Stimulated activated CD8-positive, alpha-beta memory T cell treated with anti-CD3 and anti-CD28 coated beads, Interleukin-4, amount 100 ng/mL, for 4 hours (primary cell): ENCODE measurements around the gene TTI1.

Experiments used
- DNase-seq, 2 donors: peaks; one replicate each; pipeline ENCODE4 v3.0.0-alpha.2; 2020; ENCODE audit warnings: low read depth in 2 of 2, low spot score in 1 of 2

Gene TTI1

GRCh38 chr20:38055294-38055693 is 22.0 kb upstream of the TTI1 start:
- DNase-seq = no peak

- no peak for DNase-seq
Measured at GRCh38 chr20:38054647-38055046, 21.4 kb upstream of the TTI1 start.

- no peak for DNase-seq
Measured at GRCh38 chr20:38052870-38053269, 19.6 kb upstream of the TTI1 start.

GRCh38 chr20:38050686-38051085 is 17.4 kb upstream of the TTI1 start:
- DNase-seq = no peak

- no peak for DNase-seq
Measured at GRCh38 chr20:38049800-38050199, 16.5 kb upstream of the TTI1 start.

GRCh38 chr20:38046572-38046971 is 13.3 kb upstream of the TTI1 start:
- DNase-seq = no peak

- DNase-seq = no peak
Measured at GRCh38 chr20:38044685-38045084, 11.4 kb upstream of the TTI1 start.

- no peak for DNase-seq
Measured at GRCh38 chr20:38043512-38044300, 10.4 kb upstream of the TTI1 start.

- DNase-seq = no peak
Measured at GRCh38 chr20:38040276-38040675, 7.0 kb upstream of the TTI1 start.

- no peak for DNase-seq
Measured at GRCh38 chr20:38036366-38036765, 3.1 kb upstream of the TTI1 start.

GRCh38 chr20:38034961-38035360 is 1.7 kb upstream of the TTI1 start:
- no peak for DNase-seq

GRCh38 chr20:38034108-38034649 is 923 bp upstream of the TTI1 start:
- DNase-seq = no peak

- peak in 1 of 2 donors; percentile 46 for DNase-seq
Measured at GRCh38 chr20:38032585-38033329, 499 bp downstream of the TTI1 start.

GRCh38 chr20:38031957-38032356 is 1.3 kb downstream of the TTI1 start:
- no peak for DNase-seq

- no peak for DNase-seq
Measured at GRCh38 chr20:38029453-38029852, 3.8 kb downstream of the TTI1 start.

- DNase-seq = no peak
Measured at GRCh38 chr20:38024496-38024895, 8.8 kb downstream of the TTI1 start.

- DNase-seq = no peak
Measured at GRCh38 chr20:38023181-38024001, 9.9 kb downstream of the TTI1 start.

GRCh38 chr20:38021087-38021772 is 12.0 kb downstream of the TTI1 start:
- DNase-seq = no peak

GRCh38 chr20:38018385-38018784 is 14.9 kb downstream of the TTI1 start:
- DNase-seq = no peak

GRCh38 chr20:38017959-38018358 is 15.3 kb downstream of the TTI1 start:
- no peak for DNase-seq

GRCh38 chr20:38013887-38014286 is 19.4 kb downstream of the TTI1 start:
- DNase-seq = no peak
